Caco-2 (cell line): ENCODE results near the gene MLXIP. TPM values are rescaled to one million over a fixed set of nuclear protein-coding genes. Genes with fewer than 3 reads are reported as not detected.
A peak's percentile ranks its signal among the peaks of the same experiment; 100 is the strongest.

ENCODE experiments used
- BruUV-seq: library from RNA; stranded (reverse); fragments of 400-500 nt; replicated peaks from 2 replicates; lab custom pipeline; 2021; lab: Mats Ljungman, UMichigan
- CTCF ChIA-PET: fragments of 300-600 bp; sonication (Branson Sonifier 250); formaldehyde crosslinking; loops from one replicate; lab custom pipeline; 2022; ENCODE audit warnings: antibody characterized with exemption; lab: Charles Lee
- POLR2A ChIA-PET: fragments of 300-600 bp; sonication (Branson Sonifier 250); formaldehyde crosslinking; loops from one replicate; lab custom pipeline; 2022; ENCODE audit warnings: antibody characterized with exemption; lab: Charles Lee
- DNase-seq, 2 experiments: peaks; one replicate each; pipeline versions ENCODE4 v3.0.0 to v3.0.0-alpha.2; 2020 to 2022
- H3K27me3 ChIP-seq: replicated peaks from 2 replicates; pipeline ENCODE4 v1.6.0; 2011; ENCODE audit warnings: low read length; ENCODE audit not compliant: control insufficient read depth, insufficient read depth
- H3K36me3 ChIP-seq: 2 replicates; pipeline ENCODE4 v1.5.1; 2011; ENCODE audit warnings: low read length; ENCODE audit not compliant: control insufficient read depth, insufficient read depth
- H3K4me1 ChIP-seq: fragments of 250-450 bp; sonication (Bioruptor Pico); 2 replicates; pipeline ENCODE4 v1.5.1; 2020; ENCODE audit warnings: mild to moderate bottlenecking
- H3K4me3 ChIP-seq: 2 replicates; pipeline ENCODE4 v1.5.1; 2011; ENCODE audit warnings: low read depth, mild to moderate bottlenecking, control low read depth, low read length
- H3K9me3 ChIP-seq: fragments of 250-450 bp; sonication (Bioruptor Pico); 2 replicates; pipeline ENCODE4 v1.5.1; 2020; ENCODE audit warnings: mild to moderate bottlenecking, moderate library complexity
- H3K27ac Mint-ChIP-seq: one replicate; pipeline ENCODE4 v1.8.0; 2022; ENCODE audit warnings: mixed read lengths; ENCODE audit not compliant: unreplicated experiment
- H3K27me3 Mint-ChIP-seq: one replicate; pipeline ENCODE4 v1.8.0; 2022; ENCODE audit warnings: mixed read lengths; ENCODE audit not compliant: insufficient read depth, unreplicated experiment
- H3K36me3 Mint-ChIP-seq: one replicate; pipeline ENCODE4 v1.8.0; 2022; ENCODE audit warnings: mild to moderate bottlenecking, mixed read lengths; ENCODE audit not compliant: insufficient read depth, unreplicated experiment
- H3K4me1 Mint-ChIP-seq: one replicate; pipeline ENCODE4 v1.8.0; 2022; ENCODE audit warnings: low read depth, mixed read lengths; ENCODE audit not compliant: unreplicated experiment
- H3K4me3 Mint-ChIP-seq: one replicate; pipeline ENCODE4 v1.8.0; 2022; ENCODE audit warnings: mild to moderate bottlenecking, moderate library complexity, mixed read lengths; ENCODE audit not compliant: unreplicated experiment
- H3K9me3 Mint-ChIP-seq: one replicate; pipeline ENCODE4 v1.8.0; 2022; ENCODE audit warnings: mixed read lengths; ENCODE audit not compliant: unreplicated experiment
- CTCF ChIP-seq, 2 experiments: fragments of 200-600 bp in 1 of 2; IDR thresholded peaks; 1 replicate in 1 of 2; 2 replicates in 1 of 2; pipeline versions ENCODE4 v1.5.1 to v1.8.0; 2011 to 2022; ENCODE audit warnings: antibody characterized with exemption in 1 of 2, control low read depth in 1 of 2, inconsistent platforms in 1 of 2, low read depth in 1 of 2, low read length in 1 of 2, mild to moderate bottlenecking in 1 of 2, moderate library complexity in 1 of 2; ENCODE audit not compliant: insufficient read depth in 1 of 2, severe bottlenecking in 1 of 2, unreplicated experiment in 1 of 2
- intact Hi-C: fragments of 100-400 bp; cut with micrococcal nuclease; formaldehyde crosslinking; loops from one replicate; pipeline ENCODE4 v1.10.0; 2022; ENCODE audit not compliant: unreplicated experiment
- total RNA-seq: library from RNA; stranded (reverse); gene quantifications from 2 replicates; pipeline ENCODE4 v1.2.3, GENCODE V29; 2022

The MLXIP gene
- total RNA-seq, 1 experiment from 2014 or later = 54.5 TPM

- no TSS peak for BruUV-seq
- Histone ChIP-seq H3K4me3 (no peak overlapping the region), H3K9me3 (no peaks in the 10 kb centered on the region), H3K36me3 (no peaks in the 10 kb centered on the region), H3K27me3 (no peaks in the 10 kb centered on the region), H3K4me1 (peaks cover 32% of the 10 kb centered on the region)
- CTCF ChIA-PET = interaction anchor here (0.6 kb wide), 1 partner anchor 54 kb away, joined by 3 read pairs; no protein-coding TSS in a partner anchor
- Mint-ChIP-seq H3K9me3 (no peaks in the 10 kb centered on the region), H3K4me3 (no peak overlapping the region), H3K36me3 (peaks cover 6% of the 10 kb centered on the region), H3K27ac (no peak overlapping the region), H3K27me3 (no peaks in the 10 kb centered on the region), H3K4me1 (peaks cover 18% of the 10 kb centered on the region)
- TF ChIP-seq CTCF (IDR thresholded peaks at IDR 0.05; ENCODE audit: insufficient read depth in 1 of 2, low read depth in 1 of 2, low read length in 1 of 2, severe bottlenecking in 1 of 2, unreplicated experiment in 1 of 2) = no peak
- DNase-seq = no peak
- POLR2A ChIA-PET = no interaction called here
- intact Hi-C loops = no loop called here
These were observed 28.7 kb downstream of the MLXIP start for GRCh38 chr12:122107261-122107660.

- peak overlapping the region; percentile 29 for H3K27ac Mint-ChIP-seq
- no peaks in the 10 kb centered on the region for H3K36me3 Mint-ChIP-seq
- H3K27me3 Mint-ChIP-seq = no peaks in the 10 kb centered on the region
- H3K27me3 ChIP-seq = no peaks in the 10 kb centered on the region
- H3K9me3 Mint-ChIP-seq = no peaks in the 10 kb centered on the region
- no peaks in the 10 kb centered on the region for H3K36me3 ChIP-seq
- ChIA-PET CTCF (interaction anchor here (0.6 to 1.1 kb wide), 5 partner anchors 13 to 311 kb away, joined by 3 to 4 read pairs (median 3); no protein-coding TSS in a partner anchor), POLR2A (interaction anchor here (0.5 to 1.7 kb wide), 3 partner anchors 33 to 191 kb away, joined by 3 to 6 read pairs (median 4); partner anchors contain the start of gene MLXIP)
- DNase-seq = peak in 1 of 2 experiments; percentile 36
- intact Hi-C loops = loop anchor here (5.0 kb wide), 1 partner anchor 34 kb away; the partner anchor contains the start of gene MLXIP
- peaks cover 10% of the 10 kb centered on the region for H3K4me1 Mint-ChIP-seq
- BruUV-seq = no TSS peak
- H3K4me1 ChIP-seq = peaks cover 34% of the 10 kb centered on the region
- H3K4me3 Mint-ChIP-seq = peak overlapping the region; percentile 46
- H3K9me3 ChIP-seq = no peaks in the 10 kb centered on the region
- no peak for TF ChIP-seq CTCF (IDR thresholded peaks at IDR 0.05; ENCODE audit: insufficient read depth in 1 of 2, low read depth in 1 of 2, low read length in 1 of 2, severe bottlenecking in 1 of 2, unreplicated experiment in 1 of 2)
- no peak overlapping the region for H3K4me3 ChIP-seq
These were observed 32.6 kb downstream of the MLXIP start for GRCh38 chr12:122111089-122111641.

- no peak for DNase-seq
- Histone ChIP-seq H3K4me1 (peaks cover 15% of the 10 kb centered on the region), H3K4me3 (no peak overlapping the region), H3K9me3 (no peaks in the 10 kb centered on the region), H3K27me3 (no peaks in the 10 kb centered on the region), H3K36me3 (no peaks in the 10 kb centered on the region; the same call in 1 of the 2 replicates)
- H3K27me3 Mint-ChIP-seq = no peaks in the 10 kb centered on the region
- no TSS peak for BruUV-seq
- H3K27ac Mint-ChIP-seq = no peak overlapping the region
- no peaks in the 10 kb centered on the region for H3K9me3 Mint-ChIP-seq
- no peak overlapping the region for H3K4me3 Mint-ChIP-seq
- ChIA-PET CTCF (no interaction called here), POLR2A (no interaction called here)
- H3K4me1 Mint-ChIP-seq = peaks cover 10% of the 10 kb centered on the region
- no peak for TF ChIP-seq CTCF (IDR thresholded peaks at IDR 0.05; ENCODE audit: insufficient read depth in 1 of 2, low read depth in 1 of 2, low read length in 1 of 2, severe bottlenecking in 1 of 2, unreplicated experiment in 1 of 2)
- peaks cover 4% of the 10 kb centered on the region for H3K36me3 Mint-ChIP-seq
- intact Hi-C loops = no loop called here
These were observed 38.4 kb downstream of the MLXIP start for GRCh38 chr12:122116707-122117535.
